GM18498 (cell line): ENCODE data around the gene ZNF846.
A peak's percentile ranks its signal among the peaks of the same experiment; 100 is the strongest.
"Not testable (repeated sequence)": the region's sequence is repeated elsewhere in the genome, so short reads cannot be mapped to it uniquely, and the experiment has no call there.

ENCODE experiments used
- ATAC-seq: cut with Tn5 transposase; IDR thresholded peaks from one replicate; pipeline ENCODE4 v1.9.1; 2021; ENCODE audit warnings: mild to moderate bottlenecking, moderate library complexity; ENCODE audit not compliant: unreplicated experiment

ZNF846 gene

GRCh38 chr19:9785367-9786331, 17.1 kb upstream of the ZNF846 start:
- peak; percentile 69 for ATAC-seq

DNA sequence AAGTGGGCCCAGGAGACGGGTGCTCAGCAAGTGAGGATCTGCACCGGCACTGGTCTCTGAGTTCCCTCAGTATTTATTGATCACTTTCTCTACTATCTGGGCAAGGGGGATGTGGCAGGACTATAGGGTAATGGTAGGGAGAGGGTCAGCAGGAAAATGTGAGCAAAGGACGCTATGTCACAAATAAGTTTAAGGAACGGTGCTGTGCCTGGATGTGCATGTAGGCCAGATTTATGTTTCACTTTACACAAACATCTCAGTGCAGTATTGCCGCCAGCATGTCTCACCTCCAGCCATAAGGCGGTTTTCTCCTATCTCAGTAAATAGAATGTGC, 15.6 kb upstream of the ZNF846 start:
- not testable (repeated sequence) for ATAC-seq

GRCh38 chr19:9782338-9782737, 13.8 kb upstream of the ZNF846 start:
- no peak for ATAC-seq

- no peak for ATAC-seq
These were observed 10.7 kb downstream of the ZNF846 start for GRCh38 chr19:9757544-9758501.

- no peak for ATAC-seq
These were observed 15.7 kb downstream of the ZNF846 start for GRCh38 chr19:9752701-9753443.

DNA sequence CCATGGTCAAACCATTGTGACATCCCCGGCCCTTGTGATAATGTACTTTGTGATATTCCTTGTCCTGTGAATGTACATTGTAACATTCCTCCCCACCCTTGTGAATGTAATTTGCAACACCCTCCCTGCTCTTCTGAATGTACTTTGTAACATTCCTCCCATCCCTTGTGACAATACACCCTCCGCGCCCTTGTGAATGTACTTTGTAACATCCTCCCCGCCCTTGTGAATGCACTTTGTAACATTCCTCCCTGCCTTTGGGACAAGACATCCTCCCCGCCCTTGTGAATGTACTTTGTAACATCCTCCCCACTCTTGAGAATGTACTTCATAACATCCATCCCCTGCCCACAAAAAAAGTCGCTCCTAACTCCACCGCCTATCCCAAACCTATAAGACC, 17.1 kb downstream of the ZNF846 start:
- no peak for ATAC-seq

DNA sequence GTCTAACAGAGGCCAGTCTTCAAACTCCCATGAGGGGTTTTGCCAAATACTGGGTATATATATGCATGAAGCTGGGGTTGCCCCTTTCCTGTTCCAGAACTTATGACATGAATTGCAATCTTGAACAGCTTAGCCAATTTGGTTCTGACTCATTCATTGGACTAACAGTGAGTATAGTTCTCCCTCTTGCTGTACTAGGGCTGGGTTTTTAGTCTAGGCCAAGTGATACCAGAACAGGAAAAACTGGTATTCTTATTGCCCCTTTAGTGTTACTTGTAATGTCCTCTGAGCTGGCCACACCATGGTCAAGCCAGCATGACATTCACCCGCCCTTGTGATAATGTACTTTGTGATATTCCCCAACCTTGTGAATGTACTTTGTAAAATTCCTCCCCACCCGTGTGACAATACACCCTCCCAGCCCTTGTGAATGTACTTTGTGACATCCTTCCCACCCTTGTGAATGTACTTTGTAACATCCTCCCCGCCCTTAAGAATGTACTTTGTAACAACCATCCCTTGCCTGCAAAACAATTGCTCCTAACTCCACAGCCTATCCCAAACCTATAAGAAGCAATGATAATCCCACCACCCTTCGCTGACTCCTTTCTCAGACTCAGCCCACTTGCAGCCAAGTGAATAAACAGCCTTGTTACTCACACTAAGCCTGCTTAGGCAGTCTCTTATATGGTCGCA, 26.9 kb downstream of the ZNF846 start:
- no peak for ATAC-seq

DNA sequence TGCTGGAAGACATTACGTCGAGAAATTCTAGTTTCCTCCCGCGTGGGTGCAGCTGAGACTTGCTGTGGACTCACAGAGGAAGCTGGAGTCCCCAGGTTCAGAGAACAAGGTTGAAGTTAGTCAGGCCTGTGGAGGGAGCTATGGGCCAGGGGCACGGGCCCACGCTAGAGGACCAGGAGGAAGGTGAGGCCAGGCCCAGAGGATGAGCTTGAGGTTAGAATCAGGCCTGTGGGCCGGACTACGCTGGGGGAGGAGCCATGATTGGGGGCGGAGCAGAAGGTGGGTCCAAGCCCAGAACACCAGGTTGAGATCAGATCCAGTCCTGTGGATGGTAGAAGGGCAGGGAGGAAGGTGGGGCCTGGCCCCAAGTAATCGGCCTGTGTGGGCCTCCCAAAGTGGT, 32.6 kb downstream of the ZNF846 start:
- no peak for ATAC-seq

- not testable (repeated sequence) for ATAC-seq
These were observed 38.5 kb downstream of the ZNF846 start for GRCh38 chr19:9730056-9730455.

- no peak for ATAC-seq
These were observed 39.4 kb downstream of the ZNF846 start for GRCh38 chr19:9729162-9729561.

DNA sequence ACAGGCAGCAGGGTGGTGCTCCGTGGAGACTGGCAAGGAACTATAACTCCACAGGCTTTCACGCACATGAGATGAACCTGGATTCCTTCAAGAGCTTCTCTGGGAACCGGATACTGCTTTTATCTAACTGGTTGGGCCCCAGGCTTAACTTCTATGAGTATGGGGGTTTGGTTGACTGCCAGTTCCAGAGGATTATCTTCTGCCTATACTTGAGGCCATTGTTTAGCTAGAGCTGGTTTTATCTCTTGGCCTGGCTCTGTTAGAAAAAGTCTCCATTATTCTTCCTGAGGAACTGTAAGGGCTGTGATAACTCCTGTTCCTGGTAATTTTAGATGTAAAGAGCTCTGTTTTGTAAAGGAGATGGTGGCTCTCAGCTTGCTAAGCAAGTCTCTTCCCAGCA, 40.9 kb downstream of the ZNF846 start:
- ATAC-seq, result no peak

DNA sequence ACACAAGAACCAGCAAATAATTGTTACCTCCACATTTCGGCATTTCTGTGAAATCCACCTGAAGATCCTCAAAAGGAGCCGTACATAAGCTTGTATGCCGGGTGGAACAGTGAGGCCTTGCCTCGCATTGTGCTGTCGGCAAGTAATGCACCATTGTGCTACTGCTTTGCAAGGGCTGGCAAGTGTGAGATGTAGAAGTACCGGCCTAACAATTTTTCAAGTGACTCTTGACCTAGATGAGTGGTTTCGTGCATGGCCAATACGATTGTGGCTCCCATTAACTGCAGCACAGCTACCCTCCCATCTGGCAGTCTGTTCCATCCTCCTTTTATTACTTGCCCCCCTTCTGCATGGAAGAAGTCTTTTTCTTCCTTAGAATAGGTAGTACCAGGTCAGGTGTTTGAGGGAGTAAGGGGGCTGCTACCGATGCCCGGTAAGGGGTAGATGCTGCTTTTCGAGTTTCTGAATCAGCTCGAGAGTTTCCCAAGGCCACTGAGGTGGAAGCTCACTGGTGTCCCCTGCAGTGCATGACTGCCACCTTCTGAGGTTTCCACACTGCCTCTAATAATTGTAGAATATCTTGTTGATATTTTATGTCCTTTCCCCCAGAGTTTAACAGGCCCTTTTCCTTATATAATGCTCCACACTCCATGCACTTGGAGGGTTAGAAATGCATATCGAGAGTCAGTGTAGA, 42.9 kb downstream of the ZNF846 start:
- not testable (repeated sequence) for ATAC-seq

GRCh38 chr19:9724157-9724556, 44.4 kb downstream of the ZNF846 start:
- ATAC-seq, result no peak

DNA sequence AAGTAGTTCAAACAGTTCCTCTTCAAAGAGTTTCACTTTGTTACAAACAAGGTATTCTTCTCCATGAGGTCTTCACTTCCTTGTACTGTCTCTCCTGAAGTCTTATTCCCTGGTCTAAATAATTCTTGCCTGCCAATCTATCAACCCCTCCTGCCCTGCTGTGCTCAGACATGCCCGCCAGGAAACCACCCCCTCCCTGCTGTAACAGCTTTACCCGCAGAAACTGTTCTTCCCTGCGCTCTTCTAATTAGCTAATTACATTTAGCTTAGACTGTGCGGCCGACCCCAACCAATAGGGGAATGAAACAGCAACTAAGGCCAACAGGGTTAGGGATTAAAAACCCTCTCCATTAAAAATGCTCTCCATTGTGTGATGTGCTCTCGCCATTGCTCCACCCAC, 46.7 kb downstream of the ZNF846 start:
- no peak for ATAC-seq

DNA sequence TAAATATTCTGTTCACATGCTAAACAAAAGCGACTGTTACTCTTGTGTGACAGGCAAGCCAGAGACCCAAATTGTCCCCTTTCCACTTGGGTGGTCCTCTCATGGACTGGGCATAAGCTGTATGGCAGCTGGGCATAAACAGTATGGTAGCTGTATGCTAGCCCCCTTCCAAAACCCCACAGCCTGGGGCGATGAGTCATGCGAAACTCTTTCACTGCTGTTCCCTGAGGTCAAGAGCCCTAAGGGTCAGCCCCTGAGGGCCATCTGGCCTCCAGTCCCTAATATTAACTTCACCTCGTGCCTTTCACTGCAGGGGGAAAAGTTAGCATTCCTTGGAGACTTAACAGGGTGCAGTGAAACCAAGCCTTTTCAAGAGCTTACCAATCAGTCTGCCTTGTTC, 48.0 kb downstream of the ZNF846 start:
- ATAC-seq, result no peak

DNA sequence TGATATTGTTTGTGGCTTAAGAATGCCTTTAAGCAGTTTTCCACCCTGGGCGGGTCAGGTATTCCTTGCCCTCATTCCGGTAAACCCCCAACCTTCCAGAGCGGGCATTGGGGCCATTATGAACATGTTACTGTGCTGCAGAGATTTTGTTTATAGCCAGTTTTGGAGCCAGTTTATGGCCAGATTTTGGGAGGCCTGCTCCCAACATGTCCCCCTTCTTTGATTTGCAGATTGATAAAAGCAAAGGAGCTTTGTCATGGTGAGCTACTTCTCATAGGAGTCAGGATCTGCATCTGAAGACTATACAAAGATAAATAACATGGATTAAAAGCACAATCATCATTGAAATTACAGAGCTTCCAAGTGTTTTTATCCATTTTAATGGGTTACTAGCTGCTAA, 56.7 kb downstream of the ZNF846 start:
- no peak for ATAC-seq

- no peak for ATAC-seq
These were observed 59.2 kb downstream of the ZNF846 start for GRCh38 chr19:9709305-9709704.

DNA sequence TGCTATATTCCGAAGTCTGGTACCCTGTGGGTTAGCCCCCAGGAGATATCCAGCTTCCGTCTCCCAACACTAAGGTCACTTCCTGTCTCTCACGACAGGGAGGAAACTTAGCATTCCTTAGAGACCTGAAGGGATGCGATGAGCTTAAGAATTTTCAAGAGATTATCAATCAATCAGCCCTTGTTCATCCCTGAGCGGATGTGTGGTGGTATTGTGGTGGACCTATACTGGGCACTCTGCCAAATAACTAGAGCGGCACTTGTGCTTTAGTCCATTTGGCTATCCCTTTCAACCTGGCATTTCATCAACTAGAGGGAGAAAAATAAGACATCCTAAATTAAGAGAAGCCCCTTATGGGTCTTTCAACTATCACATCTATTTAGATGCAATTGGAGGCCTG, 62.7 kb downstream of the ZNF846 start:
- no peak for ATAC-seq

GRCh38 chr19:9702186-9702585, 66.4 kb downstream of the ZNF846 start:
- no peak for ATAC-seq
